ENCODE measurements around the gene CTCFL.

The CTCFL gene

DNA sequence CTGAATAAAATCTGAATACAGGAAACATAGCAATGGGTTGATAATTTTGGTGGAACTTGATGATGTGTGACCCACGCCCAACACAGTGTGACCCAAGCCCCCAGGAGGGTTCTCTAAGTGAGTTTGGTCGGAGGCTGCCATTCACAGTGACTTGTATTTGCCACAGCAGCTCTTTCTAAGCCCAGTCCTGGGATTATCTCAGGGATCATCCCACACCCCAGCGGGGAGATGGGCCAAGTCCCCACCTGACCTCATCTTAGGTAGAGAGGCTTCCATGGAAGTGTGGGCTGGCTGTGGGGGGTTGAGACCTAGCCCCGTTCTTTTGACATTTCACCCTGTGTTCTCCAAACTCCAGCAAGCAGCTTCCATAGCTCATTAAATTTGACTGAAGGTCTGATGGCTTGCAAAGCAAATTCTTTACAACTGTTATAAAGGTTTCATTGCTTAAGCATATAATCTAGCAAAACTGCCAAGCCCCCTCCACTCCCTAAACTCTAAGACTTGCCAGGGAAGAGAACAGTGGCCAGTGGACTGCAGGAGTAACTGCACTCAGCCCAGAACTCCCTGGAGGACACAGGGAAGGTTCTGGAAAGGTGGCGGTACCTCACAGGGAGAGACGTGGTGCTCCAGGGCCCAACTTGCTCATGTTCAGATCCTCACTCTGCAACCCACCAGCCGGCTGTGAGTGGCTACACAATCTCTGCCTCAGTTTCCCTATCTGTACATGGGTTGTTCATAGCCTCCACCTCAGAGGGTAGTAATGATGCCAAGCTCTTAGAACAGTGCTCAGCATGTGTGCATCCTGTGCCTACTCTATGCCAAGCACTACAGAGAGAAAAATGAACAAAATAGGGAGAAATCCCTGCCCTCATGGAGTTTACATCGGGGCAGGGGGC, 35.0 kb upstream of the CTCFL start:
- DNase-seq, result no peak

- DNase-seq, result no peak
Observed at GRCh38 chr20:57559289-57559634, 34.3 kb upstream of the CTCFL start.

DNA sequence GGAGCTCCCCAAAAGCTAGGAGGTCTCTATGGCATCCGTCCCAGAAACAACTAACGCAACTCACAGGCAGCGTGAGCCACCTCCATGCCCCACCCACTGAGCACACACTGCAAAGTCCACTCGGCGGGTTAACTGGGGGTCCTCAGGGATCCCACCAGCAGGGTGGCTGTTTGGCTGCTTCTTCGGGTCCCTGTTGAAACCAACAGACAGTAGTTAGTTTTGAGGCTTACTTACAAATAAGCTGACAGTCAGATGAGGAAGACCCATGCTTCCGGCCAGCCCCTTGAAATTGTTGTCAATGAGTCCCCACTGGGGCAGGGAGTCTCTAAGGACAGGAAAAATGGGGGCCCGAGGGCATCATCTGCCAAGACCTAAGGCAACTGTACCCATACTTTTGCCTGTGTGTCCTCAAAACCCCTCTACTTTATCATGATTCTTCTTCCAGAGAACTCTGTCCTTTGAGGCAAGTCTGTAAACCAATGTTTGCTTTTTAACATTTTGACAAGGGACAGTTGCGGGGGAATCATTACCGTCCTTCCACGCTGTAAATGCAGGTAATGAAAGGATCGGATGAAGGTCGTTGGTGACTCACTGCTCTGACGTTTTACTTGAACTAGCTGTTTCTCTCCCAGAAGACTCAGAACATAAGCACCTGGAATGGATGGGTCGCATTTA, 33.8 kb upstream of the CTCFL start:
- no peak for DNase-seq

- DNase-seq, result no peak
Observed at GRCh38 chr20:57557926-57558613, 33.1 kb upstream of the CTCFL start.

DNA sequence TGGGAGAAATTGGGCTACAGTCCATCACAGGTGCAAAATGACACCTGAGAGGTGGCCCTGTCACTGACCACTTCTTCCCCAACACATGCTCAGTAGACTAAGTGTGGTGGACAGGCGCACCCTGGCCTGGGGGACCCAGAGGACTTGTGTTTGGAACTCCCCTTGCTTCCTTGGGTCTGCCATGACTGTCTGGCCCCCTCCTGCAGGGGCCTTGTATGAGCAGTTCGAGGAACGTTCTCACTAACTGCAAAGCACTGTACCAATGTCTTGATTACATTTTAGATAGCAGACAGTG, 32.0 kb upstream of the CTCFL start:
- no peak for DNase-seq

- no peak for DNase-seq
Observed at GRCh38 chr20:57555457-57556184, 30.7 kb upstream of the CTCFL start.

DNA sequence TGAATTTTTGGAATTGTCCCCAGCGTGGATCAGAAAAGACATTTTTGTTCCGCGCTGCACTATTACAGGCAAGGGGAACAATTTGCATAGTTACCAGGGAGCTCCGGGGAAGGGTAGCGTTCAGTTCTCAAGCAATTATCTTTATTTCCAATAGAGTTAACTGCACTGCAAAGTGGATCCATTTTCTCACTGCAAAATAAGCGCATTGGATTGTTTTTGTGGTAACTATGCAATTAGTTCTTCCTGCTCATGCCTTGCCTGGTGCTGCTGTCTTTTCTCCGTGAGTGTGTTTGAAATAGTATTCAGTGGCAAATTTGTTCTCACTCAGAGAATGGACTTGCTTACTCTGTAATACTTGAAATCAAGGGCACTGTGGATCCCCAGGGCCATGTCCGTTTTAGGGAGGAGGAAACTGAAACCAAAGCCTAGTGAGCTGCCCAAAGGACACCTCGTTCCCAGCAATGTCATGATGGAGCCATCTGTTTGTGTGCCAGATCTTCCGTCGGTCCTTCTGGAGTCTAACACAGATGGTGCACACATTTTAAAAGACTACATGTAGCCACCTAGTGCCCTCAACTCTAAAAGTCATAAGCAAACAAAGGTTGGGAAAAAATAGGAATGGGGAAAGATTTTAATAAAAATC, 28.6 kb upstream of the CTCFL start:
- no peak for DNase-seq

- DNase-seq, result no peak
Observed at GRCh38 chr20:57552471-57552870, 27.5 kb upstream of the CTCFL start.

- DNase-seq, result no peak
Observed at GRCh38 chr20:57548177-57549058, 23.5 kb upstream of the CTCFL start.

DNA sequence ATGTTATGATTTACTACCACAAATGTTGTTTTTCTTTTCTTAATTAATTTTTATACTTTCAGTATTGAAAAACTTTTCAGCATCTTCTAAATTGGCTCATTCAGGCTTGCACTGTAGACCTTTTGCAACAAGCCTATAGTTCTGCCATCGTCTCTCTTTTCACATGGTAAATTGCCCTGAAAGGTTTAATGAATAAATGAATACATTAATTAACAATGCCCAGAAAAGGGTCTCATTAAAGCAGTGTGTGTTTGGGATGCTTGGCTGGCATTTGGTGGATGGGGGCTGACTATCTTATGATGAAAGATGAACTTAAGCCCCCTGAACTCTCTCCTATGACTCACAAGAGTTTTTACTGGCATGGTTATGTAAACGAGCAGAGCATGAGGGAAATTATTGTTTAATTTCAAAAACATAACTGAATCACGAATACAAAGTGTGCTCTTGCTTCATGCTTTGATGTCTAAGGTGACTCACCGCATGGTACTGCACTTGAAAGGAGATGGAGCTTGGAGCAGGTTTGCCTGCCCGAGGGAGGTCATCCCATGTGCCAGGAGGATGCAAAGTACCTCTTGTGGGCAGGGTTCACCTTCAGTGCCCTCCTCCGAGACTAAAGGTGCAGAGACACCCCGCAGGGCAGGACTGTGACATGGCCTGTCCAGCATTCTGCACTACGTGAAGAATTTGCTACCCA, 22.2 kb upstream of the CTCFL start:
- DNase-seq, result no peak

- no peak for DNase-seq
Observed at GRCh38 chr20:57545927-57546662, 21.2 kb upstream of the CTCFL start.

DNA sequence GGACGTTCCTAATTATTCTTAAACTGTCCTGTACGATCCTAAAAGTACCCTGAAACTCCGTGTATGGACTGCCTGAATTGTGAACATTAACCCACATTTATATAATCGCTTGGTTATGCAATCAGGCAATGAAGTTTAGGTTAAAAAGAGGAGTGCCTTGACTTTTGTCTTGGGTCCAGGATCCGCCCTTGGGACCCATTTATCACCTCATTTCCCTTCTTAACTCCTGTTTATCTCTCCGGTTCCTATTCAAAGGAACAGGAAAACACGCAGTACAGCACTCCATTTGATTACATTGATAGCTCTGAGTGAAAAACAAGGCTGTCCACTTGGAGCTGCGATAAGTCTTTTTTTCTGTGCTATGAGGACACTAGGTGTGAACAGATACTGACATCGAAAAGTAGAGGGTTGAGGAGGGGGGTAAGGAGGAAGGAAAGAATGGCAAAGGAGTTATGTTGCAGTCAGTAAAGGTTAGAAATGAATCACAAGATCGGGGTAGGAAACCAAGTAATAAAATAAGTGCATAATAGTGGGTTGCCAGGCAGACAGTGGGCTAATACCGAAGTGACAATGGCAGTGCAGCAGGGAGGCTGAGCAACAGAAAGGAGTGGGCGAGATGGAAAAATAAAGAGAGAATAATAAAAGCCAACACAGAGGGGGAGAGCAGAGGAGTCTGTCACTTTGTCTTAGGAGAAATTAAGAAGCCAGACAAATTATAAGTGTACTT, 20.1 kb upstream of the CTCFL start:
- DNase-seq, result no peak

- DNase-seq, result no peak
Observed at GRCh38 chr20:57543754-57544153, 18.8 kb upstream of the CTCFL start.

DNA sequence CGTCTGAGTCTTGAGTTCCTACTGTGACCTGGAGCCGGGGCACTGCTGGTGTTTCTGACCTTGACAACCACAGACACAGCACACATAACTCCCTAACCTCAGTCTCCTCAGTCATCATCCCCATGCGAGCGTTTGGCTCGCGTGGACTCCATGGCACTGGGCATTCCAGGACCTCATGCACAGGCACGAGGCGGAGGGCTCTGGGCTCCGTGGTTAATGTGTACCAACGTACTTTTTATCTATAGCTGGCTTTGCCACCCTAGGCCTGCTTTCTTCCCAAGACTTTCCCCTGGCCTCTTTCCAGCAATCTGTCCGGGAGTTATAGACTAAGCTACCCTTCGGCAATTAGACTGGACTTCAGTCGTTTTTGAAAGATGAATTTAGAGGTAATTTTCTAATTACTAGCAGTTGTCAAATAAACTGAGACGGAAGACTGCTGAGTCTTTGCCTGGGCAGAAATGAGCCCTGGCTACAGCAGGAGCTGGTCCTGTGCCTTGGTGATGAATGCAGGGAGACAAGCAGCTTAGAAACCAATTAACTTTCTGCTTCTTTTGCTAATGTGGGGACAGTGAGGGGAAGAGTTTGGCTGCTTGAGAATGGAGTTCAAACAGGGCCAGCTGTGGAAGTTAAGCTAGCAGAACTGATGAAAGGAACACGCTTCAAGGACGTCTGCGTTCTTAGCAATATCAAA, 16.1 kb upstream of the CTCFL start:
- no peak for DNase-seq

GRCh38 chr20:57539889-57540288, 14.9 kb upstream of the CTCFL start:
- DNase-seq, result no peak

- no peak for DNase-seq
Observed at GRCh38 chr20:57537822-57538221, 12.9 kb upstream of the CTCFL start.

- DNase-seq, result no peak
Observed at GRCh38 chr20:57536771-57537724, 12.1 kb upstream of the CTCFL start.

All from stimulated activated CD4-positive, alpha-beta T cell treated with anti-CD3 and anti-CD28 coated beads, Interleukin-4, amount 100 ng/mL, for 1 hour (primary cell).